GM12875 (cell line): ENCODE data around the gene SOX5.

Experiments
- H3K4me3 ChIP-seq: one replicate; pipeline ENCODE4 v1.5.1; 2011; ENCODE audit warnings: low read depth, low read length, control low read depth
- TF ChIP-seq, protein P1 (sequence below): IDR thresholded peaks from 2 replicates; pipeline ENCODE4 v1.5.1; 2011; ENCODE audit warnings: low read depth, mild to moderate bottlenecking, control low read depth, inconsistent platforms, low read length, moderate library complexity, borderline replicate concordance; ENCODE audit not compliant: insufficient read depth

The SOX5 gene

DNA sequence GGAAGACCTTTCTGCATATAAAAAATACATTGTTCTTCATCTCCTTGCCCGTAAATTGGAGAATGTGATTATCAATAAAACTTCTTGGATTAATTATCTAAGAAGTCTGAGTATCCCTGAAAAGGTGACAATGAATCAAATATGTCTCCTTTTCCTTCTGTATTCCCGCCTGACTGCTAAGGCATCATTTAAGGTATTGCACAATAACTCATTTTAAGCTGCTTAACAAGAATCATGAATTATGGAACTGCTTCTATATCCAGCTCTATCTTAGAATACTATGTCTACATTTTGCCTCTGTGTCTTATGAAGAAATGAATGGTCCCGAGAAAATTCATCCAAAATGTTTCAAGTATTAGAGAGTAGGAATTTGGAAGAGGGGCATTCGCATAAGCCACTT lies 294.4 kb downstream of the SOX5 start:
- TF ChIP-seq, protein P1, sequence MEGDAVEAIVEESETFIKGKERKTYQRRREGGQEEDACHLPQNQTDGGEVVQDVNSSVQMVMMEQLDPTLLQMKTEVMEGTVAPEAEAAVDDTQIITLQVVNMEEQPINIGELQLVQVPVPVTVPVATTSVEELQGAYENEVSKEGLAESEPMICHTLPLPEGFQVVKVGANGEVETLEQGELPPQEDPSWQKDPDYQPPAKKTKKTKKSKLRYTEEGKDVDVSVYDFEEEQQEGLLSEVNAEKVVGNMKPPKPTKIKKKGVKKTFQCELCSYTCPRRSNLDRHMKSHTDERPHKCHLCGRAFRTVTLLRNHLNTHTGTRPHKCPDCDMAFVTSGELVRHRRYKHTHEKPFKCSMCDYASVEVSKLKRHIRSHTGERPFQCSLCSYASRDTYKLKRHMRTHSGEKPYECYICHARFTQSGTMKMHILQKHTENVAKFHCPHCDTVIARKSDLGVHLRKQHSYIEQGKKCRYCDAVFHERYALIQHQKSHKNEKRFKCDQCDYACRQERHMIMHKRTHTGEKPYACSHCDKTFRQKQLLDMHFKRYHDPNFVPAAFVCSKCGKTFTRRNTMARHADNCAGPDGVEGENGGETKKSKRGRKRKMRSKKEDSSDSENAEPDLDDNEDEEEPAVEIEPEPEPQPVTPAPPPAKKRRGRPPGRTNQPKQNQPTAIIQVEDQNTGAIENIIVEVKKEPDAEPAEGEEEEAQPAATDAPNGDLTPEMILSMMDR = no peak

GRCh38 chr12:23648546-23648945 lies 300.9 kb downstream of the SOX5 start:
- H3K4me3 ChIP-seq = no peak overlapping the region
- TF ChIP-seq, protein P1 = no peak

More for the DNA sequence above, 294.4 kb downstream of the SOX5 start:
- no peak overlapping the region for H3K4me3 ChIP-seq

DNA sequence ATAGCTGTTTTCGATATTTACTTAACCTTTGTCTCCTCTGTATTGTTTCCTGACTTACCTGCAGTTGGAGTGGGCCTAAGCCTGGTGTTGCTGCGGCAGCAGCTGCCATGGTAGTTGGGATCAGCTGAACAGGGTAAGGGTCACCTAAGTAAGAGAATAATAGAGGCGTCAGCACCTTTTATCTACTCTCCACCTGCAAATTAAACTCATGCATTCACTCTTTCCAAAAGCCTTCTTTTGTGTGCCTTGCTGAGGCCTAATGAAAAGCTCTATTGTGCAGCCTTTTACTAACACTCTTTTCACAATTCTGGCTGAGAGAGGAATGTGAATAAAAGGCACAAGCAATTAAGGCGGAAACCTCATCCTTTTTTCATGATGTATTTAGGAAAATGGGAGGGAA lies 308.7 kb downstream of the SOX5 start:
- TF ChIP-seq, protein P1 = no peak
- H3K4me3 ChIP-seq = no peak overlapping the region

GRCh38 chr12:23634344-23634743 lies 315.1 kb downstream of the SOX5 start:
- H3K4me3 ChIP-seq = no peak overlapping the region
- TF ChIP-seq, protein P1 = no peak

GRCh38 chr12:23631786-23632377 lies 317.6 kb downstream of the SOX5 start:
- no peak overlapping the region for H3K4me3 ChIP-seq
- TF ChIP-seq, protein P1 = no peak

DNA sequence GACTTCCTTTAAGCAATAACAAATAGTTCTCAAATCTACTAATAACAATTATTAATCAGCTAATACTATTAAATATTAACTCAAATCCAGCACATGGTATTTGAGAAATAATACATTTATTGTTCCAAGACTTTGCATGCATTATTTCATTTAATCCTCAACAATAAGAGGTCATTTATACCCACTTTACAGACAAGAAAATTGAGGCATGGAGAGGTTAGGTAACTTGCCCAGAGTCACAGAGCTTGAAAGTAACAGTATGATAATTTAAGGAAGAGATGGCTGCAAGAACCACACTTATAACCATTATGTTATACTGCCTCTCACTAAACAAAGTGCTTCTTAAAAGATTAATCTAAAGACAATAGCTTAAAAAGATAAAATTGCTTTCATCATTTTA lies 318.9 kb downstream of the SOX5 start:
- TF ChIP-seq, protein P1 = no peak
- no peak overlapping the region for H3K4me3 ChIP-seq

DNA sequence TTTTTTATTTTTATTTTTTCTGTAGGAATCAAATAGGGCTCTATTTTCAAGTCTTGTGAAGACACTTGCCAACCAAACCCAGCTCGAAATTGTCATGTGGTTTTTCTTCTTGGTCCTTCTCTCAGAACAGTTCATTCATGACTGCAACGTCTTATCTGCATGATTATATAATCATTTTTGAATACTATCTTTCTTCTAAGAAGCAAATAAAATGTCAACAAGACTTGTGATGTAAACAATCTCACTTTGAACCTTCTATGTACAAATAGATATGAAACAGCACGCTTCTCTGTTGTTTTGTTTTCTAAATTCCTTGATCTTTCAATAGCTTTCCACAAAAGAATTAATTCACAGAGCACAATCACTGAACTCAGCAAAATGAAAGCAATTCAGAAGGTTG lies 320.7 kb downstream of the SOX5 start:
- TF ChIP-seq, protein P1 = no peak
- no peak overlapping the region for H3K4me3 ChIP-seq
